Stimulated activated CD4-positive, alpha-beta T cell treated with anti-CD3 and anti-CD28 coated beads, TNF-alpha, amount 100 ng/mL, for 48 hours (primary cell): ENCODE measurements around the gene CEP83.

ENCODE experiments used
- DNase-seq, 3 donors: peaks; one replicate each; pipeline ENCODE4 v3.0.0-alpha.2; 2020; ENCODE audit warnings: low read depth in 3 of 3

The CEP83 gene

DNA sequence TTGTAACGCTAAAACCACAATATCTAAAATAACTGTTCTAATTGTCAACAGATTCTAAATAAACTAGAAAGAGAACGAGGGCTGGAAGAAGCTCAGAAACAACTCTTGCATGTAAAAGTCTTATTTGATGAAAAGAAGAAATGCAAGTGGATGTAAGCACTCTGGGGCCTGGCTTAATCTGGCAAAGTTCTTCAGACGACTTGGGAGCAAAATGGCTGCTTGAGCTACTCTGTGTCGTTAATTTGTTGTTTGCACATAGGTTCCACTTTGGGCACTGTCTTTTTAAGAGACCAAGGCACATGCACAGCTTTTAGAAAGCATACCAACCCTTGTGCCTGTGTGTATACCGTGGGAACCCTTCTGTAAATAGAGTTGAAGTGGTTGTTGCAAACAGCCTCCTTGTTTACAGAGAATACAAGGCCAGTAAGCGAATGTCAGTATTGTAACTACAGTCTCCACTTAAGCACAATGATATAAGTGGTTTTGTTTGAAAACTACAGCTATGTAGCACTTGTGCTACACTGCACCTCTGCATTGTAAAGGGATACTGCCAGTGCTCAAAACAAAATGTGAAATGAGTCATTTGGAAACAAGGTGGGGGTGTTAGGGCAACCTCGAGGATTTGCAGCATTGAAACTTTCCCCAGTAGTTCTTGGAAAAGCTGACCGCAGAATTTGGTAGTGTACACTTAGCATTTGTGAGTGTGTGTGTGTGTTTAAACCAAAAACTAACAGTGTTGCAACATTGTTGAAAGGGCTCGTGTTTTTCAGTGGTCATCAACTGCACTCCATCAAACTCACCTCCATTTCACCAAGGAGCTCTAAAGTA, 154.3 kb downstream of the CEP83 start:
- DNase-seq, result peak; percentile 28 to 41 (median 35)

DNA sequence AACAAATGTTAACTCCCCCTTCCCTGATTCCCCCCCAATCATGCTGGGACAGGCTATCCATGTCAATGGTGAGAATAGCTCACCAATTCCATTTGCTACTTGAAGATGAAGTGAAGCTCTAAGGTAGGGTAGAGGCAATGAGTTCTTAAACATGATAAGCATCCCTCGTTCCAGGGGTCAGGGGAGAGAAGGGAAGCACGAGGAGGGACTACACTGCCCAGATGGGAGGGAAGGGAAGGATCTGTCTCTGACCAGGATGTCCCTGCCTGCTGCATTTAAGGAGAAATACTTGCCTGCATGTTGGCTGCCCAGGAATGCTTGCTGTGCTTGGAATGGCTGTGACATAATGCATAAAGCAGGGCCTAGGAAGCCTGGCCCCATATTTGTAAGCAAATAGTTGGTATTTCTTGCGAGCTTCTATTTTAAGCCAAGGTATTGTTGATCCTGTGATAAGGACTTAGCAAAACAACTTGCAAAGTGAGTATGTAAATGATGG, 155.1 kb downstream of the CEP83 start:
- no peak for DNase-seq

DNA sequence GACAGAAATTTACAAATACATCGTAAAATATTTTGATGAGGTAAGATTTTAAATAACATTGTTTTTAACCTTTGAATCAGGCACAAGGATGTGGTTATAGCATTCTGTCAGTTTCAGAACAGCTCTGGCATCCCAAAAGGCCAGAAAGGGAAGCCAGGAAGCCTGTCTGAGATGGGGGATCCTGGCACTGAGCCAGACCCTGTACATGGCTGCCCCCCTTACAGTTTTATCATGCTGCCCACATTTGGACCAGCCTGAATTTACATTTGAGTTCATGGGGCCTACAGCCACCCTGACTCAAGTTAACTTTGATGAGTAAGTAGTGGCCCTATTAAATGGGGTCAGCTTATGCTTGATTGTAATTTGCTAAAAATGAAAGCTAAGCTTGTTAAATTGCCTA, 155.7 kb downstream of the CEP83 start:
- DNase-seq, result no peak

DNA sequence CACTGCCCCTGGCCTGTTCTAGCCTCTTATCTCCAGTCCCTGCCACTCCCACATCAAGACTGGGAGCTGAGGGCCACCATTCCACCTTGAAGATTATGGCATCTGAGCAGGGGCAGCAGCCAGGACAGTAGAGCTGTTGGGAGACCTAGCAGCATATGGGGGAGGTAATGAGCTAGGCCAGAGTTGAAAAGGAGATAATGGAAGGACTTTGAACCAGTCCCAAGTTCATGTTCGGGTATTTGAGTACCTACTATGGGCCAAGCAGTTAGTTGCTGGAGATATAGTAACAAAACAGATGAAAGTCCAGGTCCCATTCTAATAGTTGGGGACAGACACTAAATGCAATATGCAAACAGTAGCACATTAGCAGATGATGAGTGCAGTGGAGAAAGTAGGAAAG, 159.8 kb downstream of the CEP83 start:
- DNase-seq, result no peak

DNA sequence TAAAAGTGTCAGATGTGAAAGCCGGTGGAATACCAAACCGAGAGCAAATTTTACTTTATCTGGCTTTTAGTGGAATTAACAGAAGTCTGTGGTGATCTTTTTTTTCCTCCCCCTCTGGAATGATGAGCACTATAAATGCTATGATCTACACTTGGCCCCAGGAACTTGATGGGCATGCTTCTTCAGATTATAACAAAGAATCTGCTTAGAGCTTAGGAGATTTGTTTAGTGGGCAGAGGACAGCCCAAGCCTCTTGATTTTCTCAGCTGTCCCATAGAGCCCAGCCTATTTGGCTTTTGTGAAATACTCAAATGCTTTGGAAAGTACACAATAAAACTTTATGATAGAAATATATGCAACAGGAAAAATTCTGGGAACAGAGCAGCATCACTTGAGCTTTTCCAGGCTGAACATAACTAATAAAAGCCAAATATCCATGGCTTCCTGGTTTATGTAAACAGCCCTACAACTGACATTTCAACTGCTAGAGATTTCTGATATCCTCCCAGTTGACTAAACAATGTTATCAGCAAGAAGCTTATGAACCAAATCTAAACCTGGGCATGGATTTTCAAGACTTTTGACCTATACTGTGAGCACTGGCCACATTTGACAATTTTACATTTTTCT, 161.7 kb downstream of the CEP83 start:
- no peak for DNase-seq

DNA sequence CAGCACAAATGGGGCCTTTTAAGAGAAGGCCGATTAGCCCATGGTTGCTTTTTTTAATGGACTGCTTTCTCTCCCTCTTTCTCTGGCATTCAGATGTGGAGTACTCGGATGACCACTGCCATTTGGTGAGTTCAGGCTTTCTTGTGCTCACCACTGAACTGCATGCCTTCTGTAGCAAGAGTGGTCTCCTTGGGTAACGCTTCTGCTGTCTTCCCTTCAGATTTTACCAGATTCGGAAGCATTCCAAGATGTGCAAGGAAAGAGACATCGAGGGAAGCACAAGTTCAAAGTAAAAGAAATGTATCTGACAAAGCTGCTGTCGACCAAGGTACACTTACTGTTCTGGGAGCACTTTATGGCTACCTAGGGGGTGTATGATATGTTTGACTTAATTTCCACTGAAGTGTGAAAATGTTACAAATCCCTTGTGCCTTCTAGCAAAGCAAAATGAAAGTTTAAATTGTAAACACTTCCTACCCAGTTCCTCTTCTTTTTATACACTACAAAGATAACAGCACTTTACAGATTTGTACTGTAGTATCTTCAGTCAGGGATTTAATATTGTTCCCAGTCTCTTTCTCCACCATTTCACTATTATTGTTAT, 162.5 kb downstream of the CEP83 start:
- no peak for DNase-seq

DNA sequence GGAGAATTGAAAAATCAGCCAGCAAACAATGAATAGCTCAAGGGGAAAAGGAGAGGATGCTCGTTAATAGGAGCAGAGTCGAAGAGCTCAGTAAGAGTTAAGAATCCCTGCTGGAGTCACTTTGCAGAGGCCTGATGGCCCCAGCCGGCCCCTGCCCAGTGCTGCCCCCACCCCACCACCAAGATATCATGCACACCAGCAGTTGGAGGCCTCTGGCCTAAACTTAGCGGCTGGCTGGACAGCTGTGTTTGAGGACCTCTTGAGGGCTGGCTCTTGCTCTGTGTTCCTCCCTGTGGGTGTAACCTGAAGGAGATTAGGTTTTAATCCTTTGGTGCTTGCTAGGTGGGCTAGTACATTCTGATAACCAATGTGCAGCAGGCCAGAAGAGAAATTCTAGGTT, 169.3 kb downstream of the CEP83 start:
- DNase-seq, result no peak

DNA sequence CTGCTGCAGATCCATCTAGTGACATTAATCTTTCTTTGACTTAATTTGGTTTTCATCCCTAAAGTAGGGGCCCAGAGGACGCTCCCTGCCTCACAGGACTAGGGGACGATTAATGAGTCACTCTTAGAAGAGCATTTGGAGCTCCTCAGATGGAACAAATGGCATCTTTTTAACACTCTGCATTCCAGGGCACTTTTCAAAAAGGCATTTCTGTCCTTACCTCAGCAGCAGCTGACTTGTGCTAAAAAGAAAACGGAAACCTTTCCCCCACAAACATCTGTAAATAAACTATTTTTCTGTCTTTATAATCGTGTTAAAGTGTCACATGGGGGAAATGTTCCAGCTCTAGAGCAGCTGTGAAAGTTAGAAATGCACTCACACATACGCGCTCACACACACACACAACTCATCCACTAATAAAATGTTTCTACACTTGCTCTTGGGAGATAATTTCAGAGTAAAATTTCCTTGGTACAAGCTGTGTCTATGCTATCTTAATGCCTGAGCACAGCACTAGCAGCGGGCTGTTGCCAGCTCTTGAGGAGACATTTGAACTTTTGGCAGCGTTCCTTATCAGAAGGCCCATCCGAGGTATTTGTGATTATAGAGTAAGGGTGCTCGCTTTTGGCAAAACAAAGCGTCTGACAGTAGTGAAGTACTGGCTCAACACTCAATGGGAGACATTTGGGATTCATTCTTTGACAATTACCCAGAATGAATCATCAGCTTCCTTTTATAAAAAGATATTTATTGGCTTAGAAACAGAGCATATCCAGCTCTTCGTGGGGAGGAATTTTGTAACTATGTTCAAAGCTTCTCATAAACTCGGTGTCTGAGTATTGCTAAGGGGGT, 170.0 kb downstream of the CEP83 start:
- no peak for DNase-seq

DNA sequence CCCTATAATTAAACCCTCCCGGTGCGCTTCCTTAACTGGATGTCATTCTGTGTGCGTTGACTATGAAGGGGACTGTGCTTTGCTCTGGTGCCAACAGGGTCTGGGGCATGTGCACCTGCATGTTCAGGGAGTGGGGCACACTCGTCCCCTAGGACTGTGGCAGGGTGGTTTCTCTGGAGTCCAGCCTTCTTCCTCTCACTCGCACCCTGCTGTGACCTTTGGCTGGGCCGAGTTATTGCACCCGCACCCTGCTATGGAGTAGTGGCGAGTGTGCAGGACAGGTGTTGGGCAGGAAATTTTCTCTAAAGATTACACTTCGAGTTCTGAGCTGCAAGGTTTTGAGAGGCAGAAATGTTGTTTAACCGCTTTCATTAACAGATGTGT, 172.4 kb downstream of the CEP83 start:
- no peak for DNase-seq

DNA sequence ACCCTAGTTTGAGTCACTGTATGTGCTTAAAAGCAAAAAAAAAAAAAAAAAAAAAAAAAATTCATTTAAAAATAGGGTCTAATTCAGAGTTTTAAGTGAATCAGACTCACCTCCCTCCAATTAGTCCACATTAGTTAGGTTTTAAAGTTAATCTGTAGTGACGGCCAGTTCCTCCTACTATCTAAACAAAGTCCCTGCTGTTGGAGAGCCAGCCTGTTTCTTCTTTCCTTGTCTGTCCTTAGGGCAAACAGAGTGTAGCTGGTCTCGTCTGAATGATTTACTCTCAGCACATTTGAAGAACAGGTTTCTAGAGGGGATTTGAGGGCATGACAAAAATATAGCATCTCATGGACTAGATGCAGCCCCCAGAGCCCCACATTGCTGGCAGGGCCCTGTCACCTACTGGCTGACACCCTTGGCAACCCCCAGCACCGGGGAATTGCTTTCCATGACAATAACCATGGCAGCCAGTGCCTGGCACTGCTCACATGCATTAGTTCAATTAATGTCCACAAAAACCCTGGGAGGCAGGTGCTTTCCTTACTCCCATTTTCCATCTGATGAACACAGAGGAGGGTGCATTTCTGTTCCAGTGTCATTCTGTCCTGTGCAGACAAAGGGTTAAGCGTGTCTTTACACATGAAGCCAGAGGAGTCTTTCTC, 173.0 kb downstream of the CEP83 start:
- DNase-seq, result no peak

DNA sequence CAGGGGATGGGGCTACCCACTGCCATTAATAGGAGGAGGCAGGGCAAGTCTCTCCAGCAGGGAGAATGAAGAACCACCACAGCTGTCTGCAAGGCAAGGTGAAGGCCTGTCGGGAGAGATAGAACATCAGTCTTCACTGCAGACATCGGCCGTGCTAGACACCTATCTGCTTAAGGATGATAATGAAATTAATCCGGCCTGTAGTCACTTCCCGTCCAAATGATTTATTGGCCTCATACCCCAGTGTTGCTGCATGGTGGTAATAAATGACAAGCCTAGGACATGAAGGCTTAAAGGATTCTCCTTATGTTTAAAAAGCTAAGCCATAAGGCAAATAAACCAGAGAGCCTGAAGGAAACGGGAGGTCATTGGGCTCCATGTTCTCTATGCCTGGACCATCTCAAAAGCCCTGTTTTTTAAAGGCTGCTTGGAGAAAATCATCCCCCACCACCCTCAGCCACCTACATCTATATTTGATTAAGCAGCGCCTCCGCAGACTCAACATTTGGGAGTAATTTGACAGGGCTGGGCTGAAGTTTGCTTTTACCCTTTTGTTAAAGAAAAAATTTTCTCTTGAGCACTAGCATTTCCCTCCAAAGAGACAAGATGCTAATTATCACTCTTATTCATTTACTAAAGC, 173.6 kb downstream of the CEP83 start:
- DNase-seq, result no peak

DNA sequence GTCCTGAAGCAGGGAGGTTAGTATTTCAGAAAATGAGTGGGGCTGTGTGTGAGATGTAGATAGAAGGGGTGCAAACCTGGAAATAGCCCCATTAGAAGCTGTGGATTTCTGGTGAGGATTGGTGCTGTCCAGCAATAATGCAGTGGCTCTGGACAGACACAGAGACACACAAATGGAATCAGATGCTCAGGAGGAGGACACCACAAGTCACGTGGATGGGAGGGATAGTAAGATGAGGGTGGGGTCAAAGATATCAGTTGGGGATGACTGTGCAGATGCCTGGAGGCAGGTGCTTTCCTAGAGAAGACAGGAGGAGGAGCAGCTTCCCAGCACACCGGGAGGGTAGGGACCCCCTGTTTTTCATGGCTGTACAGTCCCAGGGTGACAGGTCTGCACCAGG, 174.8 kb downstream of the CEP83 start:
- DNase-seq, result no peak

DNA sequence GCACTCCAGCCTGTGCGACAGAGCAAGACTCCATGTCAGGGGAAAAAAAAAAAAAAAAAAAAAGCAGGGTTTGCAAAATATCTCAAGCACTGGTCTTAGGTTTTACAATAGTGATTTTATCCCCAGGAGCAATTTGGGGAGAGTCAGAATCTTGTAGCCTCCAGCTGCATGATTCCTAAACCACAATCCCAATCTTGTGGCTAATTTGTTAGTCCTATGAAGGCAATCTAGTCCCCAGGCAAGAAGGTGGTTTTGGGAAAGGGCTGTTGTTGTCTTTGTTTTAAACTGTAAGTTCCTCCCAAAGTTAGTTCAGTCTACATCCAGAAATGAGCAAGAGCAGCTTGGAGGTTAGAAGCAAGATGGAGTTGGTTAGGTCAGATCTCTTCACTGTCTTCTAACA, 175.6 kb downstream of the CEP83 start:
- DNase-seq, result no peak

DNA sequence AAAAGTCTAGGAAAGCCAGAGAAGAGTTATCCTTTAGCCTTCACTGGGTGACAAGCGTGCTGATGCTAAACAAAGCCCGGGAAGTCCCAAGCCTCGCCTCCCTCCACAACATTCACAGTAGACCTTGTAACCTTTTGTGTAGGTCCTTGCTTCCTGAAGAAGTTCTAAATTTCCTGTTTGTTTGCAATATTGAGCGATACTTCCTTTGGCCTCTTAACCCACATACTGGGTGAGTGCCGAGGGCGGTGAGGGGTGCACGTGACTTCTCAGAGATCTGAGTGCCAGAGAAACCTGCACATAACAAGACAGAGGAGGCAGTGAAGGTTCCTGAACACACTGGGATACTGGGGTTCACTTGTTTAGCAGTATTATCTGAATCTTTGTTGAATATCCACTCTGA, 177.0 kb downstream of the CEP83 start:
- DNase-seq, result peak in 1 of 3 donors; percentile 14

DNA sequence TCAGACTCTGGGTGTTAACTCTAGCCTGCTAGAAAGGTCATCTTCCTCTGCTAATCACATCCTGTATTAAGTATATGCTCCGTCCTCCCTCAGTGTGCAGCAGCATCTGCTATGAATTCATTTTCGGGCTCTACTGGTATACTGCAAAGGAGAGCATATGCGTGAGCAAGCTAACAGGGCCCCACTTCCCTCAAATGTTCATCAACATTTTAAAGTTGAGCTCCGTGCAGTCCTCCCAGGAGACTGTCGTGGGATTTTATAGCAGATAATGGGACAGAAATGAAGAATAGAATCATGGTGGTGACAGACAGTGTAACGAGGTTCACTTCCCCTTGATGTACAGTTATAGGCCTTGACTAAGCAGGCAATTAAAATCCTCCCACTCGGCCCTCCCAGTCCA, 179.6 kb downstream of the CEP83 start:
- no peak for DNase-seq

DNA sequence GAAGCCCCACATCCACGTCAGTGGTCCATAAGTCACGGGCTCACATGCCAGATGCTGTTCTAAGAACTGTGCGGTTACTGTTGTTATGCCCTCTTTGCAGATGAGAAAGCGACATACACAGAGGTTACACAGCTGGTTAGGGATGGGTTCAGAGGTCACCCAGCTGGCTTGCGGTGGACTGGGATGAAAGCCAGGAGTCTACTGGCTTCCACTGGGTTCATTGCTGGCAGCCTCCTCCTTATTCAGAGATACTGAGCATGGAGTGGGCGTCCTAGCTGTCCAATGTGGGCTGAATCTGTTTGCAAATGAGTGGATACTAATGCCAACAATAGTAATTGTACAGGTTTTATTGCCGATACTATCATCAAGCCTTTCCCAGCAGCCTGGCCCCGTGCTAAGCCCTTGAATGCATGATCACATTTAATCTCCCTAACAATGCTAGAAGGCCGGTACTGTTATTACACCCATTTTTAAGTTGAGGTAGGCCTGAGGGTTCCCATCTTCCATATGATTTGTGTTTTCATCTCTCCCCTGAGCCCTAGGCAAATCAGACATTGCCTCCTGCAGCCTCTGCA, 182.2 kb downstream of the CEP83 start:
- no peak for DNase-seq

DNA sequence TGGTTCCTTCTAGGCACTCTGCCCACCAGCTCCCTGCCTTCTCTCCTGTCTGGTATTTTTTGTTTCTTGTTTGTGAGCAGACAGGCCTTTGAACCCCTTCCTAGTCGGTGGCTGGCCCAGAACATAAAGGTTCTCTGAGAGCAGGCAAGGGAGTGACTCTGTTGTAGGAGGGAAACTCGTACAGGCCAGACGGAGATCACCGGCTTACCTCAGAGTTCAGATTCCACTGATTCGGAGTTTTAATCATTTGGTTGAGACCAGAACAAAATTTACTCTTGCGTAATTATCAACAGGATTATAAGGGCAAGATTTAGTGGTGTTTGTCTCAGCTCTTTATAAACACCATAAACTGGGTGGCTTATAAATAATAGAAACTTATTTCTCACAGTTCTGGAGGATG, 182.9 kb downstream of the CEP83 start:
- DNase-seq, result no peak

DNA sequence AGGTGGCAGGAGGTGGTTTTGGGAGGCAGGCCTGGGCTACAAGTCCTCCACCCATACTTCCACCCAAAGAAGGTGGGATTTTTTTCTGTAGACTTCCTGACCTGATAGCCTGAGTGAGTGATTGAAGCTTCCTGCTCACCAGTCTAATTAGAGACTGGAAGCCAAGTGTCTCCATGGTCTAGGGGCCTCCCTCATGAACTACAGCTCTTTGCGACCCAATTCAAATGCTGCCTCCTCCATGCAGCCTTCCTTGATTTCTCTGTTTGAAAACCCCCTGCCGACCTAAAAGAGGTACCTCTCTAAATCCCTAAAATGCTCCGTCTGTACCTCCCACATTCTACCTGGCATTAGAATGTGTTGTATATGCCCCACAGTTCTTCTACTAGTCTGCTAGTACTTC, 186.4 kb downstream of the CEP83 start:
- DNase-seq, result no peak

DNA sequence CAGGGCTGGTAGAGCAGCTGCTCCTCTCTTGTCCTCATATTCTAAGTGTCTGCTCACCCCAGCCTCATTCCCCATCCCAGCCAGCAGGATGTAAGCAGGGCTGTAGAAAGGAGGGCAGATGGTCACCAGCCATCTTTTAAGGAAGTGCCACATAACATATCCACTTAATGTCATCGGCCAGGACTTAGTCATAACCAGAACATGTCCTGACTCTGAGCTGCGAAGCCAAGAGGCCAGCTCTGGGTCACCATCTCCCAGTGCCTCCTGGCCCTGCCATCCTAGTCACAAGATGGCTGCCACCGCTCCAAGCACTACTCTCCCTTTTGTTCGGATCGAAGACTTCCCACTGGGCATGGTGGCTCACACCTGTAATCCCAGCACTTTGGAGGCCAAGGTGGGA, 187.4 kb downstream of the CEP83 start:
- no peak for DNase-seq

DNA sequence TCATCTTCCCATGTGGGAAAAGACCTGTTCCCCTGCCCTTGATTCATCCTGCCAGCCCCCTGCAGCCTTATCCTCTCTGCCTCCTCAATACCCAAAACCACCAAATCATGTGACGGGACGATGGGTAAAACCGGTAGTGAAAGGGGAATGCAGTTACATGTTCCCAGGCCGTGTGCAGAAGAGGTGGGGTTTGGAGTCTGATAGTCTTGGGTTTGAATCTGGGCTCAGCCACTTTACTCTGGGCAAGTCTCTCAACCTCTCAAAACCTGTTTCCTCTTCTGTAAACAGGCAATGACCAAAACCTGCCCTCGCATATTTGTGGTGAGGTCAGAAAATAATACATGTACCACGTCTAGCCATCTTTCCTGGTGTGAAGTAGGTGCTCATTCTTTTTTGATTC, 188.3 kb downstream of the CEP83 start:
- DNase-seq, result no peak
